ENCODE results near the gene MORC1. TPM values are rescaled to one million over a fixed set of nuclear protein-coding genes. Genes with fewer than 3 reads are reported as not detected.

The MORC1 gene
- polyA plus RNA-seq, 1 donor from 2014 or later, result not detected

DNA sequence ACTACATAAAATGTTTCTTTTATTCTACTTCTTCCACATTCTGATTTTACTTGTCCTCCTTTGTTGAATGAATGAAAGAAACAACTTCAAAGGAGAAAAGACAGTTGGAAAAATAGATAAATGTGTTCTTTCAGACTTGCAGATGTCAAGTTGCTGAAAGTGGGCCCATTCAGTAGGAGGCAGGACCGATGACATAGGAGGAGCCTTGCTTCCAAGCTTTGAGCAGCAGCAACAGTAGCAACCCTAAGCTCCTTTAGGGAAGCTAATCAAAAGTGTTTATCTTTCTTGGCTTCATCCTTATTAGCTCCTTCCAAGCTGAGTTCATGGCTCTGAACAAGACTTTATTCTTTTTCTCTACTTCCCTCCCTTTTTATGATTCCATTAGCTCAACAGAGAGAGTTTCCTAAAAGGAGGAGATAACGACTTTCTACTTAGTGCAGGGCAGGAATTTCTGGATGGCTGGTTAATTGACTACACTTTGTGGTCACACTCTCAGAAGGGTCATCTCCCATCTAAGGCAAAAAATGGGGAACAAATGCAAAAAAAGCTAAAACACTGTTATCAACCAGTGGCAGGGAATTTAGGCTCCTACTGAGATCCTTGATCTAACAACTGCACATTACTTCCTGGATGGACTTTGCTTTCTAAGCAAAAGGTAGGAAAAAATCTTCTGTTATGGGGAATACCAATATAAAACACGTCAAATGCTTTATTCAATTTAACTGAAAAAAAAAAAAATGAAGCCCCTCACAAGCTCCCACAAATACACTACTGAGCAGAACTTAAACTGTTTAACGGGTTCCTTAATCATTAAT lies 4.8 kb downstream of the MORC1 start:
- no peaks in the 10 kb centered on the region for H3K27me3 ChIP-seq (ENCODE audit: insufficient read depth, low read depth, low read length)
- H3F3A ChIP-seq (ENCODE audit: insufficient read depth, low read length, poor library complexity, severe bottlenecking), result no peaks in the 10 kb centered on the region
- no peak overlapping the region for H3K4me2 ChIP-seq (ENCODE audit: low read length)
- no peak overlapping the region for H3K27ac ChIP-seq (ENCODE audit: low read length)
- TF ChIP-seq POLR2AphosphoS5 (IDR thresholded peaks at IDR 0.05) (no peak), MXI1 (conservative IDR thresholded peaks at IDR 0.05; ENCODE audit: poor library complexity, severe bottlenecking) (no peak), EZH2 (IDR thresholded peaks at IDR 0.05; ENCODE audit: borderline replicate concordance, insufficient read depth, low read length, poor library complexity, severe bottlenecking) (no peak), TAF1 (IDR thresholded peaks at IDR 0.05; ENCODE audit: low read depth) (no peak), SMC3 (conservative IDR thresholded peaks at IDR 0.05; ENCODE audit: poor library complexity) (no peak), RAD21 (conservative IDR thresholded peaks at IDR 0.05) (no peak), EP300 (conservative IDR thresholded peaks at IDR 0.05; ENCODE audit: poor library complexity, severe bottlenecking) (no peak)
- TF ChIP-seq, protein P1, sequence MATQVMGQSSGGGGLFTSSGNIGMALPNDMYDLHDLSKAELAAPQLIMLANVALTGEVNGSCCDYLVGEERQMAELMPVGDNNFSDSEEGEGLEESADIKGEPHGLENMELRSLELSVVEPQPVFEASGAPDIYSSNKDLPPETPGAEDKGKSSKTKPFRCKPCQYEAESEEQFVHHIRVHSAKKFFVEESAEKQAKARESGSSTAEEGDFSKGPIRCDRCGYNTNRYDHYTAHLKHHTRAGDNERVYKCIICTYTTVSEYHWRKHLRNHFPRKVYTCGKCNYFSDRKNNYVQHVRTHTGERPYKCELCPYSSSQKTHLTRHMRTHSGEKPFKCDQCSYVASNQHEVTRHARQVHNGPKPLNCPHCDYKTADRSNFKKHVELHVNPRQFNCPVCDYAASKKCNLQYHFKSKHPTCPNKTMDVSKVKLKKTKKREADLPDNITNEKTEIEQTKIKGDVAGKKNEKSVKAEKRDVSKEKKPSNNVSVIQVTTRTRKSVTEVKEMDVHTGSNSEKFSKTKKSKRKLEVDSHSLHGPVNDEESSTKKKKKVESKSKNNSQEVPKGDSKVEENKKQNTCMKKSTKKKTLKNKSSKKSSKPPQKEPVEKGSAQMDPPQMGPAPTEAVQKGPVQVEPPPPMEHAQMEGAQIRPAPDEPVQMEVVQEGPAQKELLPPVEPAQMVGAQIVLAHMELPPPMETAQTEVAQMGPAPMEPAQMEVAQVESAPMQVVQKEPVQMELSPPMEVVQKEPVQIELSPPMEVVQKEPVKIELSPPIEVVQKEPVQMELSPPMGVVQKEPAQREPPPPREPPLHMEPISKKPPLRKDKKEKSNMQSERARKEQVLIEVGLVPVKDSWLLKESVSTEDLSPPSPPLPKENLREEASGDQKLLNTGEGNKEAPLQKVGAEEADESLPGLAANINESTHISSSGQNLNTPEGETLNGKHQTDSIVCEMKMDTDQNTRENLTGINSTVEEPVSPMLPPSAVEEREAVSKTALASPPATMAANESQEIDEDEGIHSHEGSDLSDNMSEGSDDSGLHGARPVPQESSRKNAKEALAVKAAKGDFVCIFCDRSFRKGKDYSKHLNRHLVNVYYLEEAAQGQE (IDR thresholded peaks at IDR 0.05; ENCODE audit: borderline replicate concordance), result no peak
- TF ChIP-seq, protein P2, sequence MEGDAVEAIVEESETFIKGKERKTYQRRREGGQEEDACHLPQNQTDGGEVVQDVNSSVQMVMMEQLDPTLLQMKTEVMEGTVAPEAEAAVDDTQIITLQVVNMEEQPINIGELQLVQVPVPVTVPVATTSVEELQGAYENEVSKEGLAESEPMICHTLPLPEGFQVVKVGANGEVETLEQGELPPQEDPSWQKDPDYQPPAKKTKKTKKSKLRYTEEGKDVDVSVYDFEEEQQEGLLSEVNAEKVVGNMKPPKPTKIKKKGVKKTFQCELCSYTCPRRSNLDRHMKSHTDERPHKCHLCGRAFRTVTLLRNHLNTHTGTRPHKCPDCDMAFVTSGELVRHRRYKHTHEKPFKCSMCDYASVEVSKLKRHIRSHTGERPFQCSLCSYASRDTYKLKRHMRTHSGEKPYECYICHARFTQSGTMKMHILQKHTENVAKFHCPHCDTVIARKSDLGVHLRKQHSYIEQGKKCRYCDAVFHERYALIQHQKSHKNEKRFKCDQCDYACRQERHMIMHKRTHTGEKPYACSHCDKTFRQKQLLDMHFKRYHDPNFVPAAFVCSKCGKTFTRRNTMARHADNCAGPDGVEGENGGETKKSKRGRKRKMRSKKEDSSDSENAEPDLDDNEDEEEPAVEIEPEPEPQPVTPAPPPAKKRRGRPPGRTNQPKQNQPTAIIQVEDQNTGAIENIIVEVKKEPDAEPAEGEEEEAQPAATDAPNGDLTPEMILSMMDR (IDR thresholded peaks at IDR 0.05; ENCODE audit: poor library complexity, severe bottlenecking), result no peak
- no peak overlapping the region for H2AFZ ChIP-seq (ENCODE audit: low read depth, low read length)
- H3K9me2 ChIP-seq (ENCODE audit: insufficient read depth, low read length), result no peaks in the 10 kb centered on the region
- H3K9me3 ChIP-seq (ENCODE audit: low read length), result no peaks in the 10 kb centered on the region
- no peaks in the 10 kb centered on the region for H3K79me2 ChIP-seq (replicated peaks; ENCODE audit: insufficient read depth, low read length)
- no peaks in the 10 kb centered on the region for H4K20me1 ChIP-seq (ENCODE audit: insufficient read depth)
- H3K36me3 ChIP-seq (ENCODE audit: insufficient read depth, low read length), result no peaks in the 10 kb centered on the region
- H3K4me3 ChIP-seq (ENCODE audit: low read length), result no peak overlapping the region
- H3K9ac ChIP-seq (ENCODE audit: low read length), result no peak overlapping the region

DNA sequence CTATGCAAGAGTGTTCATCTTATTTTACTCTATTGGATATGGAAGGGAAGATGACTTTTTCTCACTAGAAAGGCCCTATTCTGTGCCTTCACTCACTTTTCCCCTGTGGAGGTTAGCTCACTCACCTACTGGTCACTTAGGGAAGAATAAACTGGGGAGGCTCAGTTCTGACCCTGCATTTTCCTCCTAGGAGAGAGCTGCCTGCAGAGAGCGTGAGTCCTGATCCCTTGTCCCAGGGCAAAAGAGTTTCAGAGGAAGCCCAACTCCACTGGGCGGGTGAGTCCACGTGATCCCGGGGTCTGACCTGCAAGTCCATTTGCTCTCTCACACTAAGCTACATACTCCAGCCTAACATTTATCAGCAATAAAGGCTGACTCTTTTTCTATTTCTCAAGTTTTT lies 8.4 kb downstream of the MORC1 start:
- no peak overlapping the region for H3K9ac ChIP-seq (ENCODE audit: low read length)
- no peaks in the 10 kb centered on the region for H3K36me3 ChIP-seq (ENCODE audit: insufficient read depth, low read length)
- no peaks in the 10 kb centered on the region for H3K9me3 ChIP-seq (ENCODE audit: low read length)
- no peaks in the 10 kb centered on the region for H3K9me2 ChIP-seq (ENCODE audit: insufficient read depth, low read length)
- no peaks in the 10 kb centered on the region for H3F3A ChIP-seq (ENCODE audit: insufficient read depth, low read length, poor library complexity, severe bottlenecking)
- no peaks in the 10 kb centered on the region for H3K27me3 ChIP-seq (ENCODE audit: insufficient read depth, low read depth, low read length)
- no peak overlapping the region for H3K4me2 ChIP-seq (ENCODE audit: low read length)
- no peaks in the 10 kb centered on the region for H4K20me1 ChIP-seq (ENCODE audit: insufficient read depth)
- TF ChIP-seq, protein P2 (IDR thresholded peaks at IDR 0.05; ENCODE audit: poor library complexity, severe bottlenecking), result no peak
- TF ChIP-seq POLR2AphosphoS5 (IDR thresholded peaks at IDR 0.05) (no peak), TAF1 (IDR thresholded peaks at IDR 0.05; ENCODE audit: low read depth) (no peak), EP300 (conservative IDR thresholded peaks at IDR 0.05; ENCODE audit: poor library complexity, severe bottlenecking) (no peak), EZH2 (IDR thresholded peaks at IDR 0.05; ENCODE audit: borderline replicate concordance, insufficient read depth, low read length, poor library complexity, severe bottlenecking) (no peak), MXI1 (conservative IDR thresholded peaks at IDR 0.05; ENCODE audit: poor library complexity, severe bottlenecking) (no peak), RAD21 (conservative IDR thresholded peaks at IDR 0.05) (no peak), SMC3 (conservative IDR thresholded peaks at IDR 0.05; ENCODE audit: poor library complexity) (no peak)
- TF ChIP-seq, protein P1 (IDR thresholded peaks at IDR 0.05; ENCODE audit: borderline replicate concordance), result no peak
- H3K79me2 ChIP-seq (replicated peaks; ENCODE audit: insufficient read depth, low read length), result no peaks in the 10 kb centered on the region
- H3K4me3 ChIP-seq (ENCODE audit: low read length), result no peak overlapping the region
- H3K27ac ChIP-seq (ENCODE audit: low read length), result no peak overlapping the region
- H2AFZ ChIP-seq (ENCODE audit: low read depth, low read length), result no peak overlapping the region
